HG03520 (cell line): ENCODE measurements around the gene PKHD1.
A peak's percentile ranks its signal among the peaks of the same experiment; 100 is the strongest.
"Not testable (repeated sequence)": the region's sequence is repeated elsewhere in the genome, so short reads cannot be mapped to it uniquely, and the experiment has no call there.

Source experiments
- ATAC-seq: cut with Tn5 transposase; IDR thresholded peaks from one replicate; pipeline ENCODE4 v1.9.1; 2021; ENCODE audit warnings: mild to moderate bottlenecking, moderate library complexity; ENCODE audit not compliant: unreplicated experiment

The PKHD1 gene

DNA sequence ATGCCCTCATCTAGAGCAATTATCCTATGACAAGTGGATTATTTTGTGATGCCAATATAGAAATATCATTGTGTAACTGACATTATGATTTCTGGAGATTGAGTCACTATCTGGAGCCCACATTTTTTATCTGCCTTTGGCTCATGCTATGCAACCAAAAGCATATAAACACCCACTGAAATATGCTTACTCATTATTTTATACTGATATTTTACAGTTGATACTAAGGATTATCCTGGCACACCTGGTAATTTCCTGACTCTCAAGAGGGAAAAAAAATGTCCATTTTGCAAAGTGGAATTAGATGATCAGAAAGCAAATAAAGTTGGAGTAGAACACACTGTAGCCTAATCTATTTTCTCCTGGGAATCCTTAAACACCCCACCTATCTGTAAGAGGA is 154.5 kb downstream of the PKHD1 start:
- no peak for ATAC-seq

DNA sequence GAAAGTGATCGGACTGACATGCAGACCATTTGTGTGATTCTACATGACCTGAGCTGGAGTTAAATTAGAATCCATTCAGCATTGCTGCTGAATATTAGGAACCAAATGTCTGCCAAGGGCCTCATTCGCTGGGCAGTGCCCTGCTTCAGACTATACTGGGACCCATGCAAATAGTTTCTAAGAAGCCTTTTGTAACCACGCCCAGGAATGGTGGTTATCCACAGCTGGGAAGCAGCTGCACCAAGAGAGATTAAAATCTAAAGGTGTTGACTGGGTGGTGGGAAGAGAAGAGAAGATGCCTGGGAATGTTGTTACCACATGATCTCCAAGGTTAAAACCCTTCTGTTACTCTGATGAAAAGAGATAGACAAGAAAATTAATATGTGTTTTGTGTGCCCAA is 156.8 kb downstream of the PKHD1 start:
- no peak for ATAC-seq

DNA sequence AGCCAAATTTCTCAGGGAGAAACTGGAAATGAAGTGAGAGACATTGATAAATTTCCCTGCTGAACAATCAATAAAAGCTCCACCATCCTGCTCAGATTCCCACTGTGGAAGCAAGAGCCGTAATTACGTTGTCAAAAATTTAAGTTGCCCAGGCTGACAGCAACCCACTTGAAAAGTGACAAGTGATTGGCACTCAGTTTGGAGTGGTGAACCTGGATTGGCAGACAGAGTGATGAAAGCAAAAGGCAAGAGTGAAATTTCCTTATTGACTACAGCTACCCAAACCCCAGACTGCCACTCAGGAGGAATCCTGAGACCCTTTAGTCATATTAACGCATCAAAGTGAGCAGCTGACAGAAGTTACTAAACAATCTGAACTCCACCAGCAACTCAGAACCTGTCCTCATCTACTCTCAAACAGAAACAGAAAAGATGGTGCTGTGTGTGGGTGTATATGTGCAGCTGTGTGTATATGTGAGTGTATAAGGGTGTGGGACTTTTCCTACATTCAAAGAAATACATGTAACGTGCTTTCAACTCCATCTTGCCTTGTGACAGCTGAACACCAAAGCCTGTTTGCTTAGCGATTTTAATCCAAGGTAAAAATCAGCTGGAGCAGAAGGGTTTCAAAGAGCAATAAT is 157.4 kb downstream of the PKHD1 start:
- peak; percentile 27 for ATAC-seq

DNA sequence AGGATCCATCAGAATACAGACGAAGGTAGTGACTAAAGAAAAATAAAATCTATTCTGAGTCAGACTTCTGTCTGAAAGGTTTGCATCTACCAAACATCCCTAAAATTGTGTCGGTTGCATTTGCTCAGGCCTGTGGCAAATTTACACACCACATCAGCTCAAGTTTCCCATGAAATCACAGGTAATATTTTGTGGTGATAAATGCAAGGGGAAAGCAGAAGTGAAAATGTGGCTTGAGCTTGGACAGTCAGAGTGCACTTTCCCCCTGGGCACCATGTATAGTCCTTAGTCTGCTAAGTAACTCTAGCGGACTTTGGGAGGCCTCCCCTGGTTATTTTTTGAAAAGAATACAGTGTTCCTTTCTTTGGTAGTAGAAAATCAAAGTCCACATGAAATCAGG is 159.1 kb downstream of the PKHD1 start:
- peak; percentile 72 for ATAC-seq

DNA sequence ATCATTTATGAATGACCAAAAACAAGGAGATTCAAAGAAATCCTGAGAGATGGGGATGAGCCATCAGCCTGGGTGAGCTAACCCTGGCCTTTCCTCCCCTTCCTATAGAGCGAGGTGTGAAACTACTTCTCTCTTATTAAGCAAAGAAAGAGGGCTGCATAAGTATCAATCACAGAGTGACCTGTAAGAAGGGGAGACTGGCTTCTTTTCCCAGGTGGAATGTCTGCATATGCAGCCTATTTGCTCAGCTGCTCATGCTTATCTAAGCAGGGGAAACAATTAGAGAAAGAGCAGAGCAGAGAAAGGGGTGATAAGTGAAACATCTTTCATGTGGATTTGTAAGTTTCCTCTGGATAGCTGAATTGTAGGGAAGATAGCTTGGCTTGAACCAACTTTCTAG is 160.0 kb downstream of the PKHD1 start:
- ATAC-seq = no peak

DNA sequence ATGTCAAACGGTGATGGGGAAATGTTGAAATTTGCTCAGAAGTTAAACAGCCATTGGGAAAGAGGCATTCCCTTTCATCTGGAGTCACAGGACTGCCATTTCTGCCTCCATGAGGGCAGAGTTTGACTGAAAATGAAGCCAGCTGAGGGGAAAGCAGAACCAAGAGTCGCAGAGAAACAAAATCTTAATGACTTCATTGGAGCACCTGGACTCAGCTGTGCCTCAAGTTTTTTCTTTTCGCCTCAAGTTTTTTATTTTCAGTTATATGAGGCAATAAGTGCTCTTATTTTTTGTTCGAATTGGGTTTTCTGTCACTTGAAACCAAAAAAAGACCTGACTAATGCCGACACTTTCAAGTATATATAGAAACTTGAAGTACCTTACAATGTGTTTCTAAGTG is 161.3 kb downstream of the PKHD1 start:
- ATAC-seq = no peak

DNA sequence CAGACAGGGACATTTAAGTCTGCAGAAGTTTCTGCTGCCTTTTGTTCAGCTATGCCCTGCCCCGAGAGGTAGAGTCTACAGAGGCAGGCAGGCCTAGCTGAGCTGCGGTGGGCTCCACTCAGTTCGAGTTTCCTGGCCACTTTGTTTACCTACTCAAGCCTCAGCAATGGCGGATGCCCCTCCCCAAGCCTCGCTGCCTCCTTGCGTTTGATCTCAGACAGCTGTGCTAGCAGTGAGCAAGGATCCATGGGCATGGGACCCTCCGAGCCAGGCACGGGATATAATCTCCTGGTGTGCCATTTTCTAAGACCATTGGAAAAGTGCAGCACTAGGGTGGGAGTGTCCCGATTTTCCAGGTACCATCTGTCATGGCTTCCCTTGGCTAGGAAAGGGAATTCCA is 164.9 kb downstream of the PKHD1 start:
- ATAC-seq = not testable (repeated sequence)

DNA sequence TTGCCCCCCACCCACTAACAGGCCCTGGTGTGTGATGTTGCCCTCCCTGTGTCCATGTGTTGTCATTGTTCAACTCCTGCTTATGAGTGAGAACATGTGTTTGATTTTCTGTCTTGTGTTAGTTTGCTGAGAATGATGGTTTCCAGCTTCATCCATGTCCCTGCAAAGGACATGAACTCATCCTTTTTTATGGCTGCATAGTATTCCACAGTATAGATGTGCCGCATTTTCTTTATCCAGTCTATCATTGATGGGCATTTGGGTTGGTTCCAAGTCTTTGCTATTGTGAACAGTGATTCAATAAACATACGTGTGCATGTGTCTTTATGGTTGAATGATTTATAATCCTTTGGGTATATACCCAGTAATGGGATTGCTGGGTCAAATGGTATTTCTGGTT is 169.1 kb downstream of the PKHD1 start:
- ATAC-seq = not testable (repeated sequence)

DNA sequence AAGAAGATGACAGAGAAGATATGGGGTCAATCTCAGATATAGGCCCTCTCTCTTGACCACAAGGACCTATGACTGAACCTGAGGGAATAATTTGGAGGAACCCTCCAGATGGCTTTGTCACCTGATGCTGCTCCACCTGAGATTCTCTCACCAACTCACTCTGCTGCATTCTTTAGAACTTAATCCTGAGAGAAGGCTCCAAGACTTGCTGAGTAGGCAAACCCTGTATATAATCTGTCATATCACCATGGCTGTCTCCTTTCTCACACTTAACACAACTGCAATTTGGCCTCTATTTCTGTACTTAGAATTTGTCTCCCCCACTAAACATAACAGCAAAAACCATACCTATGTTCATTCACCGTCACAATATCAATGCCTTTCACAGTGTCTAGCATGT is 172.3 kb downstream of the PKHD1 start:
- ATAC-seq = no peak

DNA sequence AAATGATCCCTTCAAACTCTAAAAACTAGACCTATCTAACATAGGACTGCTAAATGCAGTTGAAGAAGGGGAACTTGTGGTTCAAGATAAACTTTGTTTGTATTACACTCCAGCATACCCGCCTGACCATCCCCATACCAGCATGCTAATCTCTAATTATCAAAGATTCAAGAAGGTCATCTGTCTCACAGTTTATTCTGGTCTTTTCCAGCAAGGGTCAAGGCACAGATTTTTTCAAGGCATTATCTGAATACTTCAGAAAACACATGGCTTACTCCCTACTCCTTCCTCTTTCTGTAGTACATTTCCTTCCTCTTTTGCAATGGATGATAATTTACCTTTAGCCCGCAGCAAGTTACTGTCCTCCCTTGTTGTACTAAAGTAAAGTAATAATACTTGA is 174.1 kb downstream of the PKHD1 start:
- no peak for ATAC-seq

DNA sequence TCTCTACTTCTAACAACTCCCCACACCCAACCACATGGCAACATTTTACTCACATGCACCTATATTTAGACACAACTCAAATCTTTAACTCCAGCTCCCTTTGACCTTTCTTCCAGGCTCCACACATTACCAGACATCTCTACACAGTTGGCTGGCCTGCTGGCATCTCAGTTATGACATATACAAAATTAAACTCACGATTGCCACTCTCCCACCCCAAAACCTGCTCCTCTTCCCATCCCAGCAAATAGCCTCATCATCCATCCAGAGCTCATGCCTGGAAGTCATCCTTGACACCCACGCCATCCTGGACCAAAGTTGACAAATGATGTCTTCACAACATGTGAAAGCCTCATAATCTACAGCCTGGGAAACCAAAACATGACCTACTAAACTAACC is 176.6 kb downstream of the PKHD1 start:
- ATAC-seq = no peak

DNA sequence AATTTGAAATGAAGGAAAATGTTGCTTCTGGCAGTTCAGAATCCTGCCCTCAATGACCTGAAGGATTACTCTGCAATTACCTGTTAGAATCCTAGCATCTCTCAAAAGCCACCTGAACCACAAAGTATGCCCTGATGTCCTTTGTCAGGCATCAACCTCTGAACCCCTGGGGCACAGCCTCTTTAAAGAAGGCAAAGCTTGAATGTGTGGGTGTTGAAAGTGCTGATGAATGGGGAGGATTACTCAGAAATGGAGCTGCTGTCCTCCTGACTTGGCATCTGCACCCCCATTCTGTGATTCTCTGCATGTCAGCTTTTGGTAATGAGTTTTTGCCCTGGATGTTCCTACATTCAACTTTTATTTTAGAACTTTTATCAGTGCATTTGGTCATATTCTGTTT is 179.2 kb downstream of the PKHD1 start:
- ATAC-seq = no peak

DNA sequence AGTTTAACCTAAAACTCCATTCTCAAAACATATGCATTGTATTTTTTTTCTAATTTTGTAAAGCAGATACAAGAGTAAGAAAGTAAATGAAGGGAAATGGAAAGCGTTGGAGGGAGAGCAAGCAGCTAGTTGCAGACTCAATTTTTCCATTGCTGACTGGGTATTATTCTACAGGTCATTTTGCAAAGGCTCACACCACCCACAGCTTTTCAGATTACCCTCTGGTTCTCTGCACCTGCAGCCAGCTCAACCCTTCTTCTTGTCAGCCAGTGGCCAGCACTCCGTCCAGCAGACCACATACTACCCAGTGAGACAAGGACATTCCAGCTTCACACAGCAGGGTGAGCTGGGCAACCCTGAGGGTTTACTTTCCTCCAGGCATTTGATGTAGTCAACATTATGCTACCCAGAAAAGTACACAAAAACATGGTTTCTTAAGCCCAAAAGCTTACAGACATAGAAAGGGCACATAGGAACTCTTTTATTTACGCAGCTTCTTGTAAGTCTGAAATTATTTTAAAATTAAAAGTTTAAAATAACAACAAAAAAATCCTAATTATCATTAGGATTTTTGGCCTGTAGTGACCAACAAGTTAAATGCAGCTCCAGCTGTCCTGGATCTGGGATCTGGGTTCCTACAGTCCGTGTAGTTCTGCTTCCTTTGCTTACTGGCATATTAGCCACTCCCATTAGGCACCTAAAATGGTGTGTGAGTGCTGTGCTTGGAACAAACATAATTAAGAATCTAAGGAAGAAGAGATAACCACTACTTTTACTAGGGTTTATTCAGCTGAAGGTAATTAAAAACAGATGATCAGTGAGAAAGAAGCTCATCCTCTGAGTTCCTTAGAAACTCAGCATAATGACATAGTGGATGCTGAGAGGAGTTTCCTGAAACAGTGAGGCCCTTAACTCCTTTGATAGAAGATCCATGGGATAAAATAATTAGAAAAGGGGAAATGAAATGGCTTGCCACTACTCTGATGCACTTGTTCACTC is 185.3 kb downstream of the PKHD1 start:
- peak; percentile 75 for ATAC-seq

DNA sequence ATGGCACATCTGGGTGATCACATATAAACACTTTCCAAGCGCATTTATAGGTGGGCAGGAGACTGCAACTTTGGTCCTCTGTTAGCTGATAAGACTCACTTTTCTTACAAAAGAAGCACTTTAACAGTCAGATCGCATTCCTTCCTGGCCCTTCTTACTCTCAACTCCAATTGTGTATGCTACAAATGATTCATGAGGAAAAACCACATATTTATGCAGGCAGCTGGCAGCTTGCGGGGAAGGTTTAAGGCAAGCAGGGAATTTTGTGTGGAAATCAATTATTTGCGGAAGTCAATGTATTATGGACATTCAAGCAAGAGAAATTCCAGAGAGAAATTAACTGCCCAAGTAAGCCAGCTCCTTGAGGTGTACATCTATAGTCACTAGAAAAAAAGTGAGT is 194.0 kb downstream of the PKHD1 start:
- ATAC-seq = no peak

DNA sequence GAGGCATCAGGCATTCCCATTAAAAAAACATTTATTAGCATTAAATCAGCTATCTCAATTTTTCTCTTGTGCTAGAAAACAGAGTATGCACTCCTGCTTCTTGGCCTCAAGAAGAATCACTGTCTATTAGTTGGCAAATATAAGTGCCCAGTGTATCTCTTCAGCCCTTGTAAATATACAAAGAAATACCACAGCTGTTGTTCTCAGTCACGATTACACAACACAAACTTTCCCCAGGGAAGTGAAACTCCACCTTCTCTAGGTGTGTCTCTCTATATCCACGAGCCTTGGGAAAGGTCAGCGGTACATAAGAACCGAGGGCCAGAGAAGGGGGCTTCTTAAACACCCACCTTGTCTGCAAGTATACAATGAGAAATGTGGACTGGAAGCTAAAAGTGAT is 194.7 kb downstream of the PKHD1 start:
- no peak for ATAC-seq

DNA sequence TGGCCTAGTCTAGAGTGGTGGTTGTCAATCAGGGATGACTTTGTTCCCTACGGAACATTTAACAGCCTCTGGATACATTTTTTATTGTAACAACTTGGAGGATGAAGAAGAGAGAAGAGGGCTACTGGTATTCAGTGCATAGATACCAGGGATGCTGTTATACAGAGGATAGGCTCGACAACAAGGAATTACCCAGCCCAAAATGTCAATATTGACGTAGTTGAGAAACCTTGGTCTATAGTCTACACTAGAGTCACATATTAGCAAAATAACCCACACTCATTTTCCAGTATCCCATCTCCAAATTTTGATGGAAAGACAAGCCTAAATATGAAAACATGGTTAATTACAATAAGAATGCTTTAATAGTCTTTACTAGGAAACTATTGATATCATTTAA is 195.1 kb downstream of the PKHD1 start:
- no peak for ATAC-seq

DNA sequence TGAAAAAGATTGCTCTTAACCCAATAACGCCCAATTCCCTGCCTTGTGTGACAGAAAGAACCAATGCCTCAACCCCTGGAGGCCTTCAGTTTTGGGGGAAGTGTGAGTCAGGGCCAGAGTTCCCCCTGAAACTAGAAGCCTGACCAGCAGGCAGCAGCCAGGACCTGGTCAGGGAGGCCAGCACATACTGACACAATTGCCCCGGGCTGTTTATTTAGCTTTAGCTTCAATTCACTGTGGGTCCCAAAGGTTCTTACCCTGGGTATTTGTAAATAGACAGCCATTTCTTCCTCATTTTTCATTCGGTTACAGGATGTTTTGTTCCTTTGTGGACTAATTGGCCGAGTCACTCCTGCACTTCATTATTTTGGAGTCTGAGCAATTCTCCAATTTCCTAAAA is 195.6 kb downstream of the PKHD1 start:
- no peak for ATAC-seq

DNA sequence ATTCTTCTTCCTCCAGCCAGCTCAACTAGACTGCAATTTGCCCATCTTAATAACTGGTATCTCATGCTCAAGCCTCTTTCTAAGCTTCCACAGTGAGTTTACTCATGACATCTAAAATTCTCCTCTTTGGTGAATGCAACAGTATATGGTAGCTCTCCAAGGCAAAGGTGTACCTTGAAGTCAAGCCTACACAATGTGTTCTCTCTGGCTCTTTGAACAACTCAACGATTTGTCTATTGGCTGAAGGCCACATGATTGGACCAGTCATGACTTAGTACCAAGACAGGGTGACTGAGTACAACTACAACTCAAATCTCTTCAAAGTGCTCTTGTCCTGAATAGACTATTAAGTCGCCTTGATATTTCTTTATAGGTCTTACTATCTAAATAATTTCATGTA is 199.6 kb downstream of the PKHD1 start:
- ATAC-seq = no peak

DNA sequence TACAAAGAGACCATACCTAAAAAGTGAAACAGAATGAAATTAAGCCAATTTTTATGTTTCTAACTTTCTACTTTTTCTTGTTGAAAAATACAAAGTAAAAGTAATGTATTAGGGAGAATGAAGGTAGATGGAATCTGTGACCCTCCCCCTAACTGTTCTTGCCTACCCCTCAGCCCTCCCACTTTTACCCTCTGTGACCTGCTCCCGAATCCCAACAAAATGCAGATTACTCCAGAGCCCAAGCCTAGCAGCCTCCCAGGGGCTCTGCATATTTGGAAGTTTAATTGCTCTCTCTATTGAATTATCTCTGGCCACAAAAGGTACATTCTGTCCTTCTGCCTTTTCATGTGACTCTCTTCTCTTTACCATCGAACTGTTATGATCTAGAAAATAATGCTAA is 201.5 kb downstream of the PKHD1 start:
- ATAC-seq = no peak

DNA sequence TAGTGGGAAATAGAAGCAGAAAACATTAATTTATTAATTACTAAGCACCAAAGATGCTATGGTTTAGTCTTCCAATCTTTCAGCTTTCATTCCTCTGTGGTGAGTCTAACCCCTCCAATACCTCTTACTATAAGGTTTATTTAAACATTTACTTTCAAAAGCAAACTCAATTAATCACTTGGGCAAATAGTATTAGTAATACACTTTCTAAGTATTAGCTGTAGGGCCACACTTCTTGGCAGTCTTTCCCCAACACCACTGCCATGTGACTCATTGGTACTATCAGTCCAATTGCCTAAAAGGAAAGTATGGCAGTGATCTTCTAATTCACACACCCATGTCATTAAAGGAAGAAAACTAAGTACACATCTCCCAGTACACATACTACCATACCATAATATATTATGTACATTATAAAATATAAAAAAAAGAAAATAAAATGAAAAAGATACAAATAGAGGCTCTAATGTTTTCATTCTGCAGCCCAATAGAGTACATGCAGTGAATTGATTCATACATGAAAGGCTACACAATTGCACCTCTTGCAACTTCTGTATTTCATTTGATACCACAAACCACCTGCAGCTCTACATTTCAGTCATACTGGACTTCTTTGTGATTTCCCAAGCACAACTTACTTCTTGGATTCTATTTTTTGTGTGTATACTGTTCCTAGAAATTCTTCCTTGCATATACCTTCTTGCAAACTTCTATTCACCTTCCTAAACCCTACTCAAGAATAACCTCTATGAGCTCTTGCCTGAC is 218.6 kb downstream of the PKHD1 start:
- no peak for ATAC-seq

DNA sequence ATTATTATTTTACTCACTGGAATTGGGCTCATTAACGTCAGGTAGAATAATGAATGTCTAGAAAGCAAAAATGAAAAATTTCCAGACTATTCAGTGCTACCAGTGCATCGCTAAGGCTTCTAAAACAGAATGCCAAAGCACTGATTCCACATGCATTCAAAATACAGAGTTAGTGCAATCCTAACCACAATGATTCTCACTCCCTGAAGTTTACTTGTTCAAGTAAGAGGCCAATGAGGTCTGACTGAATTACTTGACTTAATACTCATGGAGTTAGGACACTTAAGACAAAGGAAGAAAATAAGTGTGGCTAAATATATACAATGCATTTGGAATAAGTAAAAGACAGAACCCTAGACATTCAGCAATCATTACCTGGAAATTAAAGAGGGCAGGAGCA is 220.5 kb downstream of the PKHD1 start:
- no peak for ATAC-seq

DNA sequence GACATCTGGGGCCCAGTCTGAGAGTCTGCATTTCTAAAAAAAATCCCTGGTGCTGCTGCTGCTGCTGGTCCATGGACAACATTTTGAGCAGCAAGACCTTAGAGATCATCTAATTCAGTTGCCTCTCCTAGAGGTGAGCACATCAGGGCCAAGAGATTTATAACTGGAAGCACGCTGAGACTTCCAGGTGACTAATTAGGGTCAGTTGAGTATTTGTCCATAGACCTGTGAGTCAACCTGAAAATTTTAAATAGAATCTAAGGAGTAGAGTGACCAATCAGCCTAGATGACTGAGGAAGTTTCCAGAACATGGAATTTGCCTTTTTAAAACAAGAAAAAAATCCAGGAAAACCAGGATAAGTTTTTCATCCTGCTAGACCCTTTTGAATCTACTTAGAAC is 221.4 kb downstream of the PKHD1 start:
- no peak for ATAC-seq
